GM21529 (cell line): ENCODE results near the gene FOXP2.
"Not testable (repeated sequence)": the region's sequence is repeated elsewhere in the genome, so short reads cannot be mapped to it uniquely, and the experiment has no call there.

ENCODE experiments used
- ATAC-seq: cut with Tn5 transposase; IDR thresholded peaks from one replicate; pipeline ENCODE4 v1.9.1; 2021; ENCODE audit not compliant: unreplicated experiment

FOXP2 gene

DNA sequence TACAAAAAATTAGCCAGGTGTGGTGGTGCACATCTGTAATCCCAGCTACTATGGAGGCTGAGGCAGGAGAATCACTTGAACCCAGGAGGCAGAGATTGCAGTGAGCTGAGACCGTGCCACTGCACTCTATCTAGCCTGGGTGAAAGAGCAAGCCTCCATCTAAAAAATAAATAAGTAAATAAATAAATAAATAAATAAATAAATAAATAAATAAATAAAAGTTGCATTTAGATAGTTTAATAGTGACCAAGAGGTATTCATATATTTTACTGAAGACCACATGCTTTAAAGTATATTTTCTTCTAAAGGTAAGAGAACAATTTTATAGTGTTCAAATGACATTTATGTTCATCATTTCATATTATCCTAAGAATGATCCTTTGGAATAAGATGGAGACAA lies 82.9 kb downstream of the FOXP2 start:
- ATAC-seq: not testable (repeated sequence)

DNA sequence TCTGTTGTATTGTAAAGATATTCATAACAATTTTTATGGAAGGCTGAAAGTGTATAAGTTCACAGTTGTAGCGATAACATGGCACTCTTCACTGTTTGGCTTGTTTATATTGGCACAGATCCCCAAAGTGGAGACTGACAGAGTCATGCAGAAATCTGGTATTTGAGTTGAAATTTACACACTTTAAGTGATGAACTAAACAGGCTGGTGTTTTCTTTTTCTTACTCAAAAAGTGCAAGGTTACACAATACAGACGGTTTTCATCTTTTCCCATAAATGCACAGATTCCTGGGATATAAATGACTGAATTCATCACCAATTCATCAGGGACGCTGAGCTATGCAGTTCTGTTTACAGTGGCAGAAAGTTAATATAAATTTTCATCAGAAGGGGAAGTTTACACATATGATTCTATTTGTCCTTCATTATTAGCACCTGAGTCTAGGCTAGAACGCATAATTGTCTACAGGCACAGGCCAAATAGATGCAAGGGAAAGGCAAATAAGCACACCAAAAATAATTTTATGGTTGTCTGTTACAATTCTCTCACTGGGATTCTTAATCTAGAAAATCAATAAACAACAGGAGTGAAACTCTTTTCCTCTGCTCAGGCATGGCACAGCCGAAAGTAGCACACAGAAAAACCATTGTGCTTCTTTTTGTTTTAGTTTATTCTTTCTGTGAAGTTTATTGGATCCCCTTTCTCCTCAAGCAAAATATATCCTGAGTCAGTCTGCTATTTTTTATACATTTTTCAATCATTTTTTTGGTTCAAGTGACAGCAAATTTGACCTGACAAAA lies 88.0 kb downstream of the FOXP2 start:
- ATAC-seq: no peak

DNA sequence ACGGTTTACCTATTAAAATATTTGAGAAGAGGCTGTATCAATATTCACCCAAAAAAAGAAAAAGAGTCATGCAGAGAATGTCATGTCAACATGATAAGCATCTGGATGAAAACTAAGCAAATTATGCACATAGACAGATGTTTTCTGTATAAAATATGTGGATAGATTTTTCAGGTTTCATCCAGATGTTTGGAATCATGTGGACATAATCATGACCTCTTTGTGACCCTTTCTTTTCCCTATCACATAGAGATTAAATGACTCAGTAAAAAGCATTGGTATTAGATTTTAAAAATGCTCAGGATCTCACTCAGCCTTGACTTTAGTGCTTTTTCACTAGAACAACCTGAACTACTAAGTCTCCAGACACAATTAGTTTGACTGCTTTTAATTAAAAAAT lies 90.0 kb downstream of the FOXP2 start:
- no peak for ATAC-seq

DNA sequence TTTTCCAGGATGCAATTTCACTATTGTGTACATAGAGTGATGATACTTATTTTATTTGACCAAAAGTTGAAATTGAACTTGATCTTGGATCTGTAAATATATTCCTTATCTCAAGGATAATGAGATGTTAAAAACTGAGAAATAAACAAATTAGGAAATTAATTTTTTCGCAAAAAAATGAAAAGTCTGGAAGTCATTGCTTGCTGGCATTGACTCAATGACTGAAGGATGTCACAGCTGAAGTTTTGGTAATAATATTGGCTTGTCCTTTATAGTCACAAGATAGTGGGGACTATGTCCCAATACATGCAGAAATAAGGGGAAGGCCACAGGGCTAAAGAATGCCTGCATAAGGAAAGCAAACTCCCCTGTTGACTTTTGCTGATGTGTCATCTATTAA lies 92.8 kb downstream of the FOXP2 start:
- ATAC-seq: no peak

DNA sequence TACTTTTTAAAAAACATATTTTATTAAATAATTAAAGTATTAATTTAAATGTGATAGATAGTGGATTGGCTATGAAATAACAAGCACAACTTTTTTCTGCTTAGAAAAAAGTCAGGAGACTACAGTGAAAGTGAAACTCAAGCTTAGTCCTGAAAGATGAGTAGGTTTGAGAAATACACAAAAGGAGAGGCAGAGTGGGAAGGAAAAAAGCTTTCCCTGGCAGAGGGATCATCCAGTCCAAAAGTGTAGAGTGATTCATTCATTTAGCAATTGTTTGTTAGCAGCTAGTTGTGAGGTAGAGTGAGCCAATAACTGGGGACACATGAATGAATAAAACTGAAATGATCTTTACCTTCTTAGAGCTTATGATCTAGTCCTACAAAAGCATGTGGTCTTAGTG lies 93.5 kb downstream of the FOXP2 start:
- ATAC-seq: no peak

DNA sequence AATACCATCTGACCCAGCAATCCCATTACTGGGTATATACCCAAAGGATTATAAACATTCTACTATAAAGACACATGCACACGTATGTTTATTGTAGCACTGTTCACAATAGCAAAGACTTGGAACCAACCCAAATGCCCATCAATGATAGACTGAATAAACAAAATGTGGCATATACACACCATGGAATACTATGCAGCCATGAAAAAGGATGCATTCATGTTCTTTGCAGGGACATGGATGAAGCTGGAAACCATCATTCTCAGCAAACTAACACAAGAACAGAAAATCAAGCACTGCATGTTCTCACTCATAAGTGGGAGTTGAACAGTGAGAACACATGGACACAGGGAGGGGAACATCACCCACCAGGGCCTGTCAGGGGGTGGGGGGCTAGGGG lies 96.2 kb downstream of the FOXP2 start:
- ATAC-seq: not testable (repeated sequence)

DNA sequence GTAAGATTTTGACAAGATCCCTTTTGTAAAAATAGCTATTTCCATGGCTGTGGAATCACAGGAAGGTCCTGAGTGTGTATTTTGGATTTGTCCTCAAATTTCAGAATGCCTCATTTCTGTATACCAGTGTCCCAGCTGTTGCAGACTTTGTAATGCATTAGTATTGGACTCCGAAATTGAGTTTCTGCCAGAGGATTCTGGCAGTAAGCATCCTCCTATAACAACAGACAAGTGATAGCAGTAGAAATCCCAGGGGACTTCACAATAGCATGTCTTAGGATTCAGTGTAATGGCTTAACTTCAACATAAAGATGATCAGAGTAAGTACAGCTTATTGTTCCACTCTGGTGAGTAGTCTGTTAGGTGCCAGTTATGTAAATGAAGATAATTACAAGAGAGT lies 104.6 kb downstream of the FOXP2 start:
- ATAC-seq: no peak

DNA sequence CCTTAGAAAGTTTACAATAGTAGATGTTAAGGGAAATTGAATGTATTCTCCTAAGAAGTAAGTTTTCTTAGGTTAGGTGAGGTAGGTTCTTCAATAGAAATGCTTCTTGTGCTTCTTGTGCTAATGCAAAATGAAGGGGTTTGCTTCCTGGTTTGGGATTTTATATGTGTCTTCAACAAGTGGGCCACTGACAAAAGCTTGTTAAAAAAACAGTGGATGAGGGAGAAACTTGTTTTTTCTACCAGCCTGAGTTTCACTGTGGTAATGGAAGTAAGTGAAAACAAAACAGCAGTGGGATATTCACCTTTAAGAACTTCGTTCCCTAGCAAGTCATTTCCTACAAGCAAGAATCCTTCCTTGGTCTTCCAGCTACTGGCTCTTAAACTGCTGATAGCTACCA lies 107.5 kb downstream of the FOXP2 start:
- ATAC-seq: no peak

DNA sequence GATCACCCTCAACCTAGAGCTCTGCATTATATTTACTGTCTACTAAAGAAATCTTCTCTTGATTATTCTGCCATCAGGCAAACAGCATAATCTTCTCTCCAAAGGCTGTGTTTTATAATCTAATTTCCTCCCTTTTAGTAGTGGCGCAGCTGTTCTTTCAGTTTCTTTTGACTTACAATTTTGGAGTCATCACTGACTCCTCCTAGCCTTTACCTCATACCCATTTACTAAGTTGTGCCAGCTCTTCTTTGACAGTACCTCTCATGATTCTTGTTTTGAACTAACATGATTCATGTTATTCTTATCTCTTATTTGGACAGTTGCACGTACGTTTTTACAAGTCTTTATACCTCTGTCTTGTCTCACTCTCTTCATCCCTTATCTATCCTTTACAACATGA lies 113.0 kb downstream of the FOXP2 start:
- ATAC-seq: no peak

DNA sequence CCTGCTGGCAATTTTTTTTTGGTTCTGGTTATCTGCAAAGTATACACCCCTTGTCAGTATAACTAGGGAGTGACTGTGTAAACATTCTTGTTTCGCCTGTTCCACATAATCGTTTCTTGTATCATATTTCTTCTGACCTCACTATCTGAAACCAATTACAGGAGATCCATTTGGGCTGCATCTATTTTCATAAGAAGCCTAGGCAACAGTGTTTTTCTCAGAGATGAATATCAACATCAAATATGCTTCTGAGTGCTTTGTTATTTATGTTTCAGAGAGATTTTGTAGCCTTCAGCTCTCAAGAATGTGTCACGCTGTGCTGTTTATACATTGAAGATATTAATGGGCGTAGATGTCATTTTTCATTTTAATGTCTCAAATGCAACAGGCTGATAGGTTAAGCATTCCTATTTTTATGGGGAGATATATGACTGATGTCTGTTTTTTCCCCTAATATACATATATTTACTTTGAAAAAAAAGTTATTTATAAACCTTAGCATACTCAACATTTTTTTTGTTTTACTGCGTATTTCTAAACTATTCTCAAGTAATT lies 115.5 kb downstream of the FOXP2 start:
- no peak for ATAC-seq

DNA sequence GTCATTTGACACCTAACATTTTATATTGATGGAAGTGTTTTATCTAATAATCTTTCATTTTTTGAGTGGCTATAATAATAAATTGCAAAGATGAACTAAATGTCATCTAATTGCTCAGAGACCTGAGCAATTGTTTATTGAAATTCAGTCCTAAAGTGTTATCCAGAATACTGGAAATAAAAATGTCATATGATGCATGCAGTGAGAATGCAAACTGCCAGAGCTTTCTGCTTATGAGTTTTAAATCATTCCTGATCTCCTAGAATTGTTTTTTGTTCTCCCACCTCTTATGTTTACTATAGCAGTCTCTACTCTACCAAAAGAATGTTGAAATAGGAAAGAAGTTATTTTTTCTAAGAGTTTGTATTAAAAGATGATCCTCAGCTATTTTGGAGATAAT lies 116.7 kb downstream of the FOXP2 start:
- no peak for ATAC-seq

DNA sequence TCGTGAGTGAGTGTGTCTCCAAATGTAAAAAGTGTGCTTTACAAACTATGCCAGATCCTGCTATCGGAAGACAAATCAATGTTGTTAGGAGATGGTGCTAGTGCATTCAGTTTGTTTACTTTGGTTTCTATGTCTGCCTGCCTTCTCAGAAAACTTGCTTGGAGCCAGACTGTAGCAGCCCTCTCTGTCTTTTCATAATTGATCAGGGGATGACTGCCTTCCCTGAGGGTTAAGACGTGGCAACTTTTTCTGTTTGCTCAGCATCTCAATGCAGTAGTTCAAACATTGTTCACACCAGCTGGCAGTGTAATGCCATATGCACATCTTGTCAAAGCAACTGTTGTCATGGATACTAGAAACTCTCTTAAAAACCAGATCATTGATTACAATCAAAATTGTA lies 118.5 kb downstream of the FOXP2 start:
- ATAC-seq: no peak

DNA sequence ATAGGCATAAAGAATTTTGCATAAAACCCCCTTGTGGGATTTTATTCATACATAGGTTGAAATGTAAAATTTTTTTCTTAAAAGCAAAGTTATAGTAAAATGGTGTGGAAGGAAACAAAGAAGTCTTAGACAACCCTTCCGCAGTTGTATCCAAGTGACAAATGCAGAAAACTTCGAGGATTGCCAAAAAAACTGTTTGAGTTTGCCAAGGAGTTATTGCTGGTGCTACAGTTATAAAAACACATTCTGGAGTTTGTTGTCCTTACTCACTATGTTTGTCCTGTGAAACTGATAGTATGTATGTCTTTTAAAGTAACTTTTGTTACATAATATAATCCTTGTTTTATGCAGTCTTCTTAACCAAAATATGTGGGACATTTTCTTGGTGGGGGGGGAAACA lies 120.3 kb downstream of the FOXP2 start:
- ATAC-seq: no peak

DNA sequence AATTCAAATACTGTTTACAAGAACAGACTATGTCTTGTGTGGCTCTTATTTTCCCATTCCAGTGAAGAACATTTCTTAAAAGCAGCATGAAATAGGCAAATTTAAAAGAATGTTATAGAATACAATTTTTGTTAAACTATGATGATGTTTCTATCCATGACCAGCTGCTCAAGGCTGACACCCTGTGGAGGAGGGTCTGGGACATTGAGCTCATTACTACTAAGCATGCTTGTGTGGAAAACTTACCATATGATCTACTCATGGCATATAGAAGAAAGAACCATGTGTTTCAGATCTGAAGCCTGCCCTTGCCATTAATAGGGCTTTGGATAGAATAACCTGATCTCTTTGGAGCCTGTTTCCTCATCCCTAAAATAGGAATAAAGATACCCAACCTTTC lies 125.0 kb downstream of the FOXP2 start:
- ATAC-seq: no peak

DNA sequence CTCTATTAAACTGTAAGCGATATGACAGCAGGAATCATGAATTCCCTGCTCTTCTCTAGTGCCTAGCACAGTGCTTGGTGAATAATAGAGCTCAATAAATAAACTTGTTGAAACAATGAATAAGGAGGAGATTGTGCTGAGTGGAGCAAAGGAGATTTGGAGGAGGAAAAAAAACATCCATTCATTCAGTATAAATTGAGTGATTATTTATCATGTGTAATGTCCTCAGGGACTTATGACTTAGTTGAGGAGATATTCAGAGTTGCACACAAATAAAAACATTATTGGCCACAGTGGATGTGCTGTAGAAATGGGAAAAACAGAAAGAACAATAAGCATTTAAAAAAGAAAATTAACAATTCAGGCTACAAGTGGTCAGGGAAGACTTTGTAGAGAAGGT lies 125.7 kb downstream of the FOXP2 start:
- no peak for ATAC-seq

DNA sequence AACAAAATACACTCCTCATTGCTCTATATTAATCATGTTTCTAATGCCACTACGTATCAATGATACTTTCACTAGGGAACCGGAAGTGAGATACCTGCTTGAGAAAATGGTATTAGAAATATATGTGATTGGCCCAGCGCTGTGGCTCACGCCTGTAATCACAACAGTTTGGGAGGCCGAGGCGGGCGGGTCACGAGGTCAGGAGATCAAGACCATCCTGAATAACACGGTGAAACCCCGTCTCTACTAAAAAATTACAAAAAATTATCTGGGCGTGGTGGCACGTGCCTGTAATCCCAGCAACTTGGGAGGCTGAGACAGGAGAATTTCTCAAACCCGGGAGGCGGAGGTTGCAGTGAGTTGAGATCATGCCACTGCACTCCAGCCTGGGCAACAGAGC lies 132.7 kb downstream of the FOXP2 start:
- ATAC-seq: not testable (repeated sequence)

DNA sequence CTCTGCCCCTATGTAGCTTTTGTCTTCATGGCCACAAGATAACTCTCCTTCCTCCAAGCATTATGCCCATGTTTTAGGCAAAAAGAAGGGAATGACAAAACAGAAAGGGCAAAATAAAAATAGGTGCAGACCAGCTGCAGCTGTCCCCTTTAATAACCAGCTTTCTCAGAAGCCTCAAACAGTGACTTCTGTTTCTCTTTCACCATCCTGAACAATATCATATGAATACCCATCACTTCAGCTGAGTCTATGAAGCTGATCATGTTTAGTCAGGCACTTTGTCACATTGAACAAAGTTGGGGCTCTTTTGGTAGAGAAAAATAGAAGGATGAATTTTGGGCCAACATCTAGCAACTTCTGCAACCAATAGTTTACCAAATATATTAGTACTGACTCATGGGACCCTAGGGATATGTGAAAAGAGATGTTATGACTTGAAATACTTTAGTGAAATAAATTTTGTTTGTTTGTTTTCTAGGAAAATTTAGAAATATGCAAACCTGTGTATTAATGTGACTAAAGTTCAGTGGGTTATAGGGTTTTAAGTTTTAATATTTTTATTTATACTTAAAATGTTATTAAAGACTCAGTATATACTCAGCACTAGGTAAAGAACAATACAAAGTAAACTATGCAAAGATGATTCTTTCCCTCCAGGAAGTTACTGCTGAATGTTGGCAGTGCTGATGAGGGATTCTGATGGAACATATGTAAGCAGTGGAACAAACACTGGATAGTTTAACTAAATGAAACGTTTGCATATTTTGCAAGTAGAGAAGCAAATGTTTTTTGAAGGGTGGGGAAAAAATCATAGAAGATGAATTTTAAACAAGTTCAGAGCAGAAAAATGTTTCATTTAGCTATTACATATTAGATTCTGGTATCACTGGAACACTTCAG lies 133.7 kb downstream of the FOXP2 start:
- no peak for ATAC-seq

DNA sequence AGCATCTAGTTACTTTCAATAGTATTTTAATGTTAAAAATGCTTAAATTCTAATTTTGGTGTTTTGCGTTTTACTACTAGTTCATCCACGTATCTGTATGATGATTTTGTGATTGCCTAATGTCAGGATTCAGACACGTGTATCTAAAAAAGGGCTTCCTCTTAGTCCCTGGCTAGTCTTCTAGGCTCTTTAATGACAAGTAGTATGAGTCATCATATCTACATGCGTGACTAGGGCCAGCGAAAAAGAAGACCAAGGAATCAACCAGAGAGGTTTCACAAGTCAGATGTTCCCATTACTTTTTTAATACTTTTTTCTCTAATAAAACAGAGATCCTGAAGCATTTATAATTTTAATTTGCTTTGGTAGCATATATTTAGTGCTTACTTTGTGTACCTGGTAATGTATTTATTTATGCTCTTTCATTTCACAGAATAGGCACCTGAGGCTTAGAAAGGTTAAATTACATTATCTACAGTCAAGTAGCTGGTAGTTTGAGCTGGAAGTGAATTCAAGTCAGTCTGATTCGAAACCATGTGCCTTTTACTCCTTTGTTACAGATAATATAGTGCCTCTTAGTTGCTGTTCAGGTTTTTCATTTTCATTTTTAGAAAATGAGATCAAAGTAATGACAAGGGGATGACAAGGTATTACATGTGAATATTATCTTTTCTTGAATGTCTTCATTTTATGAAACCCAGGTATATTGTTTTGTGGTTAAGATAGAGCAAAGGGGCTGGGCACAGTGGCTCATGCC lies 140.3 kb downstream of the FOXP2 start:
- peak; percentile 93 for ATAC-seq

DNA sequence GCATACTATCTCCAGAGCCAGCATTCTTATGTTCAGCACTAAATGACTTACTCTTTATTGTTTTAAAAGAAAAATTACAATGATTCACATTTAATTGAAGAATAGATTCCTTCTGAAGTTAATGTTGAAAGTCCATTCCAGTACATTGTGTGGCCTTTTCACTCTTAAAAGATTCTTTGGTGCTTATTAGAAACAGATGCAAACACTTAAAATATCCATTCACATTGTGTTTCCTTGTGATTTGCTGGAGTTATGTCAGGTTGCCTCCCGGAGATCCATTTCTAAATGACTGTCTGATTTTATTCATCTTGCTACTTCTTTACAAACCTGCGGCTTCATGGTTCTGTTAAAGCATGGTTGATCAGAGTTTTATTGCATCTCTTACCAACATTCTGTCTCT lies 152.8 kb downstream of the FOXP2 start:
- ATAC-seq: no peak

DNA sequence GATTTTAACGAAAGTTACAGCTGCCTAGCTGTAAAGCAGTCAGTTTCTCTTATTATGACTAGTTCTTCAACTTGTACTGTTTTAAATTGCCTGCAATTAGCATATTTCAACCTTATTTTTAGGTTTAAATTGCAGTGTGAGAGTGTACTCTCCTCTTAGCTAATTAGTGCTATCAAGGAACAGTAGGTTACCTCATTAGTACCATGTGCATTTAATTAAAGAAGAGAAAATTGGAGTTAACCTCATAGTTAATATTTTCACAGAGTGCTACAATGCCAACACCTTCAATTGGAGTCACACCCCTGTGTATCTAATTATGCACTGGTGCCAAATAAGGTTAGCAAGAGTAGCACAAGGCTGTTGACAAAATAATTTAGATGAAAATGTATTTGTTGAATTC lies 154.6 kb downstream of the FOXP2 start:
- ATAC-seq: no peak

DNA sequence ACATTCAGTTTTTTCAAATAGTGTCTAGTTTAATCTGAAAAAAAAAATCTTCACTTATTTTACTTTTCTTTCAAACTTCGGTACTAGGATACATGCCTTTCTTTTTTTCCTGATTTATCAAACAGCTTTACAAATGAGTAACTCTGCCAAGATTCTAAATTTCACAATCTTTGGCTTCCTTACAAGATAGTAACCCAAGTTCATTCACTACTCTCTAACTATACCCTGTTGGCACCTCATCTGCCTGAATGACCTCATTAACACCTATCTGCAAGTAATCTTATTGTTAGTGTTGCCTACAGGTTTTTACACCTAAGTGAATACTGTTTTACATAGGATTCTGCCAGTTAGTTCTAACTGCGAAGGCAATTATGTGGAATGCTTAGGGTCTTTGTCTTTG lies 159.8 kb downstream of the FOXP2 start:
- no peak for ATAC-seq
